Thyroid gland (tissue), 4 donors: Measurements from ENCODE around the gene UBAP2. TPM values are rescaled to one million over a fixed set of nuclear protein-coding genes. Genes with fewer than 3 reads are reported as not detected.
A peak's percentile ranks its signal among the peaks of the same experiment; 100 is the strongest.

Experiments
- DNase-seq, 2 donors: peaks; one replicate each; pipeline ENCODE4 v3.0.0-alpha.2; 2019
- H3K27ac ChIP-seq, 3 donors: fragments of 200-600 bp; sonication (generic); 1 replicate in 2 of 3; 2 replicates in 1 of 3; pipeline ENCODE4 v1.5.1; 2016 to 2019; ENCODE audit warnings: mild to moderate bottlenecking in 1 of 3, moderate library complexity in 1 of 3
- H3K27me3 ChIP-seq: fragments of 200-600 bp; sonication (generic); one replicate; pipeline ENCODE4 v1.5.1; 2019
- H3K36me3 ChIP-seq, 2 donors: fragments of 200-600 bp; sonication (generic); one replicate each; pipeline ENCODE4 v1.5.1; 2016 to 2019
- H3K4me1 ChIP-seq, 2 donors: fragments of 200-600 bp; sonication (generic); one replicate each; pipeline ENCODE4 v1.5.1; 2017 to 2019
- H3K4me3 ChIP-seq, 3 donors: fragments of 200-600 bp; sonication (generic); replicated peaks in 1 of 3; 1 replicate in 2 of 3; 2 replicates in 1 of 3; pipeline ENCODE4 v1.5.1; 2016; ENCODE audit warnings: mild to moderate bottlenecking in 1 of 3
- H3K9me3 ChIP-seq: fragments of 200-600 bp; sonication (generic); one replicate; pipeline ENCODE4 v1.5.1; 2017
- CTCF ChIP-seq, 6 experiments: fragments of 200-600 bp in 3 of 6; fragments of 450-650 bp in 3 of 6; sonication (generic) in 3 of 6; IDR thresholded peaks; one replicate each; pipeline ENCODE4 v1.5.1; 2016 to 2019; ENCODE audit warnings: antibody characterized with exemption in 6 of 6, mild to moderate bottlenecking in 2 of 6, inconsistent platforms in 1 of 6, moderate library complexity in 1 of 6
- POLR2A ChIP-seq, 2 donors: fragments of 450-650 bp; IDR thresholded peaks; one replicate each; pipeline ENCODE4 v1.6.1; 2017; ENCODE audit warnings: antibody characterized with exemption in 2 of 2, mild to moderate bottlenecking in 2 of 2, moderate library complexity in 1 of 2
- WGBS, 2 donors: methylation state at CpG; one replicate each; pipeline ENCODE4 v1.1.5; 2017; 5-methylcytosine and 5-hydroxymethylcytosine counted together
- intact Hi-C: fragments of 100-400 bp; cut with DNase I; formaldehyde crosslinking; loops from one replicate; pipeline ENCODE4 v1.15.1; 2023
- total RNA-seq, 4 donors: library from RNA; depleted of rRNA; stranded (reverse); fragments of >200 nt; gene quantifications; one replicate each; pipeline ENCODE4 v1.2.3, GENCODE V29; 2016

The UBAP2 gene
- total RNA-seq, 4 donors from 2014 or later = 30.3 to 48.5 (median 35.5) TPM

- peaks cover 5 to 6% of the 10 kb centered on the region in 2 donors for H3K36me3 ChIP-seq
- no peak for TF ChIP-seq POLR2A (IDR thresholded peaks at IDR 0.05)
- no peak for TF ChIP-seq CTCF (IDR thresholded peaks at IDR 0.05)
- H3K27me3 ChIP-seq = no peaks in the 10 kb centered on the region
- no peak for DNase-seq
- H3K27ac ChIP-seq = no peak overlapping the region
- intact Hi-C loops = no loop called here
- 95 to 98% methylated on average over 2 of the region's 2 CpGs for WGBS, 2 donors
- H3K4me3 ChIP-seq = no peak overlapping the region
- H3K4me1 ChIP-seq = no peaks in the 10 kb centered on the region
- no peaks in the 10 kb centered on the region for H3K9me3 ChIP-seq
Measured at GRCh38 chr9:33959725-33960124, 89.0 kb downstream of the UBAP2 start.

- intact Hi-C loops = no loop called here
- H3K36me3 ChIP-seq = peaks cover 5 to 13% of the 10 kb centered on the region in 2 donors
- TF ChIP-seq POLR2A (IDR thresholded peaks at IDR 0.05) = no peak
- no peak for TF ChIP-seq CTCF (IDR thresholded peaks at IDR 0.05)
- no peak overlapping the region for H3K4me3 ChIP-seq
- no peak for DNase-seq
- no peaks in the 10 kb centered on the region for H3K27me3 ChIP-seq
- WGBS, 2 donors = 98 to 100% methylated on average over 4 of the region's 4 CpGs
- H3K4me1 ChIP-seq = no peaks in the 10 kb centered on the region
- H3K9me3 ChIP-seq = no peaks in the 10 kb centered on the region
- no peak overlapping the region for H3K27ac ChIP-seq
Measured at GRCh38 chr9:33956544-33956943, 92.1 kb downstream of the UBAP2 start.

- DNase-seq = no peak
- H3K4me1 ChIP-seq = peaks cover 0 to 1% of the 10 kb centered on the region in 2 donors
- peaks cover 5 to 13% of the 10 kb centered on the region in 2 donors for H3K36me3 ChIP-seq
- H3K9me3 ChIP-seq = no peaks in the 10 kb centered on the region
- intact Hi-C loops = no loop called here
- H3K4me3 ChIP-seq = no peak overlapping the region
- TF ChIP-seq CTCF (IDR thresholded peaks at IDR 0.05) (no peak), POLR2A (IDR thresholded peaks at IDR 0.05) (no peak)
- 88 to 90% methylated on average over 2 of the region's 2 CpGs for WGBS, 2 donors
- H3K27ac ChIP-seq = no peak overlapping the region
- no peaks in the 10 kb centered on the region for H3K27me3 ChIP-seq
Measured at GRCh38 chr9:33952066-33952465, 96.6 kb downstream of the UBAP2 start.

DNA sequence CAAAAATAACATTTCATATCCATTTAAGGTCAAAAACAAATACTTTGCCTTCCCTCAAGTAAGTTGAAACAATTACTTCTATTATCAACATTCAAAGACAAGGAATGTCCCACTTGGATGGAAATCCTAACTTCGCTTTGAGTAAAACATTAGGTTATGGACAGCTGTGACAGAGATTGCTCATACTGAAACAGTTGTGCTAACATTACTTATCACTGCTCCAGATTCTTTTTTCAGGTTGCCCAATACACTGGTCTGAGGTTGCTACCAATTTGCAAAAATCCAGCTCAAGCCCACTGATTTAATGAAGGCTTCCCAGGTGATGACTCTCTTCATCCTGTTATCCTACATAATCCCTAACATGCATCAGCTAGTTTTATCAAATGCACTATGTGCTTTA, 98.3 kb downstream of the UBAP2 start:
- DNase-seq = no peak
- TF ChIP-seq CTCF (IDR thresholded peaks at IDR 0.05) (no peak), POLR2A (IDR thresholded peaks at IDR 0.05) (no peak)
- peaks cover 0 to 7% of the 10 kb centered on the region in 2 donors for H3K36me3 ChIP-seq
- H3K4me1 ChIP-seq = peaks cover 5 to 8% of the 10 kb centered on the region in 2 donors
- intact Hi-C loops = no loop called here
- 96 to 97% methylated on average over 1 of the region's 1 CpG for WGBS, 2 donors
- H3K9me3 ChIP-seq = no peaks in the 10 kb centered on the region
- no peak overlapping the region for H3K27ac ChIP-seq
- no peak overlapping the region for H3K4me3 ChIP-seq
- H3K27me3 ChIP-seq = no peaks in the 10 kb centered on the region

- no peaks in the 10 kb centered on the region for H3K27me3 ChIP-seq
- no peak for TF ChIP-seq CTCF (IDR thresholded peaks at IDR 0.05)
- no peak for TF ChIP-seq POLR2A (IDR thresholded peaks at IDR 0.05)
- peaks cover 4 to 15% of the 10 kb centered on the region in 2 donors for H3K36me3 ChIP-seq
- H3K4me1 ChIP-seq = peaks cover 6 to 16% of the 10 kb centered on the region in 2 donors
- H3K9me3 ChIP-seq = no peaks in the 10 kb centered on the region
- H3K4me3 ChIP-seq = no peak overlapping the region
- no peak overlapping the region for H3K27ac ChIP-seq
- WGBS, 2 donors = 93 to 95% methylated on average over 3 of the region's 3 CpGs
- DNase-seq = peak; percentile 30 to 51
- intact Hi-C loops = no loop called here
Measured at GRCh38 chr9:33946779-33947535, 101.7 kb downstream of the UBAP2 start.
